WI38 (cell line): Measurements from ENCODE around the gene DNHD1.
A peak's percentile ranks its signal among the peaks of the same experiment; 100 is the strongest.

ENCODE experiments used
- H3K4me3 ChIP-seq: 2 replicates; pipeline ENCODE4 v1.5.1; 2011; ENCODE audit warnings: low read depth, mild to moderate bottlenecking, control low read depth, low read length
- CTCF ChIP-seq: IDR thresholded peaks from 2 replicates; pipeline ENCODE4 v1.5.1; 2012; ENCODE audit warnings: low read depth, mild to moderate bottlenecking, control low read depth, low read length

Gene DNHD1

GRCh38 chr11:6602096-6602940 is 105.2 kb downstream of the DNHD1 start:
- TF ChIP-seq CTCF = no peak
- H3K4me3 ChIP-seq = peak overlapping the region; percentile 96

GRCh38 chr11:6603287-6604080 is 106.4 kb downstream of the DNHD1 start, which contains the start of the genes ILK and RRP8:
Gene ILK (plus strand): TSS chr11:6603774. CDS start chr11:6604272, 498 bp downstream.
Gene RRP8 (minus strand): TSS chr11:6603616. CDS start chr11:6603502, 114 bp downstream.
- peak within 1 kb of the TSS; percentile 96 for H3K4me3 ChIP-seq
- no peak for TF ChIP-seq CTCF

GRCh38 chr11:6604081-6604626 is 107.1 kb downstream of the DNHD1 start:
- H3K4me3 ChIP-seq = peak overlapping the region; percentile 96
- TF ChIP-seq CTCF = no peak

GRCh38 chr11:6604790-6605189 is 107.7 kb downstream of the DNHD1 start:
- TF ChIP-seq CTCF = no peak
- H3K4me3 ChIP-seq = peak overlapping the region; percentile 96

- H3K4me3 ChIP-seq = peak overlapping the region; percentile 96
- no peak for TF ChIP-seq CTCF
Observed at GRCh38 chr11:6606471-6607189, 109.5 kb downstream of the DNHD1 start.

GRCh38 chr11:6607190-6607795 is 110.2 kb downstream of the DNHD1 start:
- TF ChIP-seq CTCF = no peak
- peak overlapping the region; percentile 18 for H3K4me3 ChIP-seq
